ENCODE results near the gene ZIC2.
"Not testable (repeated sequence)": the region's sequence is repeated elsewhere in the genome, so short reads cannot be mapped to it uniquely, and the experiment has no call there.

Gene ZIC2

DNA sequence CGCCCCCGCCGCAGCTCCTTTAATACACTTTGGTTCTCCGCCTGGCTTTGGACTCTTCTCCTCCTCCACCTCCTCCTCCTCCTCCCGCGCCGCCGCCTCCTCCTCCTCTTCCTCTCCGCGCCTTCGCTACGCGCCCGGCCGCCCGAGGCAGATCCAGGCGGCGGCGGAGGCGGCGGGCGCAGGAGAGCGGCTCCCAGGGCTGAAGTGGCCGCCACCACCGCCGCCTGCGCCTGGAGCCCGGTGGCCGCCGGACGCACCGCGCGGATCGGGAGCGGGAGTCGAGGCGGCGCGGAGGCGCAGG lies at the start of gene ZIC2:
Gene ZIC2, plus strand, starts transcription at position 50 of the 301 bp plus-strand sequence. CDS start 281 bp downstream, outside the sequence.
- no peak for DNase-seq

DNA sequence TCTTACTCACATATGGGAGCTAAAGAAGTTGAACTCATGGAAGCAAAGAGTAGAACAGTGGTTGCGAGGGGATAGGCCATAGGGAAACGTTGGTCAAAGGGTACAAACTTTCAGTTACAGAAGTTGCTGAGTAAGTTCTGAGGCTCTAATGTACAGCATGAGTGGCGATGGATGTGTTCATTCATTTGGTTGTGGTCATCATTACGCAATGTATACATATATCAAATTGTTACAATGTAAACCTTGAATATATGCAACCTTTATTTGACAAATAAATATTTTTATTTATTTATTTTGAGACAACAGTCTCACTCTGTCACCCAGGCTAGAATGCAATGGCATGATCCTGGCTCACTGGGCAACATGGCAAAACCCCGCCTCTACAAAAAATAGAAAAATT lies 48.7 kb upstream of the ZIC2 start:
- DNase-seq, result no peak

- DNase-seq, result no peak
Measured at GRCh38 chr13:99935772-99936171, 45.8 kb upstream of the ZIC2 start.

GRCh38 chr13:99938635-99939034 lies 42.9 kb upstream of the ZIC2 start:
- DNase-seq, result no peak

DNA sequence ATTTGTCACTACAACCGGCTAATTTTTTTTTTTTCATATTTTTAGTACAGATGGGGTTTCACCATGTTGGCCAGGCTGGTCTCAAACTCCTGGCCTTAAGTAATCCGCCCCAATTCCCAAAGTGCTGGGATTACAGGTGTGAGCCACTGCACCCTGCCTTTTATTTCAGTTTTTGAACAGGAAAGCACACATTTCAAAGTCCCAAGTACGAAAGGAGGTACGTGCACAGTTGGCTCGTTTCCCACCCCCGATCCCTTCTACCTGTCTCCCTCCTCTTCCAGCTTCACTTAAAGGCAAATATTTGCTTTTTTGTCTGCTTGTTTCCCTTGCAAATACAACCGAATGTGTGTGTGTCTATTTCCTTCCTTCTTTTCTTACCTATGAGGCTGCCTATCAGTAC lies 40.5 kb upstream of the ZIC2 start:
- no peak for DNase-seq

- no peak for DNase-seq
Measured at GRCh38 chr13:99941911-99942310, 39.7 kb upstream of the ZIC2 start.

- DNase-seq, result no peak
Measured at GRCh38 chr13:99944102-99944501, 37.5 kb upstream of the ZIC2 start.

DNA sequence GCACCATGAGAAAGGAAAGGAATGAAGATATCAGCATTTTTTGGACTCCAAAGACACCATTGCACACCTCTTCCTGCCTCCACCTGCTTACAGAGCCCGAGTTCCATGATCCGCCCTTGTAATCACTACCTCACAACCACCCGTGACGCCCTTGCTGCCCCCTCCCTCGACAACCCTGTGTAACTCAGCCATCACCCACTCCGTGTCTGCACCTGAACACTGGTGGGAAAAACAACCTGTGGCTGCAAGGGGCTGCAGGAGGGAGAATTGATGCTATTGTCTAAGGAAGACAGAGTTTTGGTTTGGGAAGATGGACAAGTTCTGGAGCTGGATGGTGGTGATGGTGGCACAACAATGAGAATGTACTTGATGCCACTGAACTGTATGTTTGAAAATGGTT lies 37.0 kb upstream of the ZIC2 start:
- DNase-seq, result no peak

DNA sequence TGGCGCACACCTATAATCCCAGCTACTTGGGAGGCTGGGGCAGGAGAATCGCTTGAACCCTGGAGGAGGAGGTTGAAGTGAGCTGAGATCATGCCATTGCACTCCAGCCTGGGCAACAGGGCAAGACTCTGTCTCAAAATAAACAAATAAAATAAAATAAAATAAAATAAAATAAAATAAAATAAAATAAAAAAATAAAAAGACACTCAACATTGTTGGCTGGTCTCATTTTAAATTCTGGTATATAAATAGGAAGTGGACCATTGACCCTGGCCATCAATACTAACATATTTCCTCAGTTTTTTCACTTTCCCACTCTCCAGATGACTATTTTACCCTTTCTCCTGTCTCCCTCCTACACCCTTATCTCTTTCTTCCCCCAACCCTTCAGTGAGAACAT lies 36.1 kb upstream of the ZIC2 start:
- DNase-seq, result not testable (repeated sequence)

DNA sequence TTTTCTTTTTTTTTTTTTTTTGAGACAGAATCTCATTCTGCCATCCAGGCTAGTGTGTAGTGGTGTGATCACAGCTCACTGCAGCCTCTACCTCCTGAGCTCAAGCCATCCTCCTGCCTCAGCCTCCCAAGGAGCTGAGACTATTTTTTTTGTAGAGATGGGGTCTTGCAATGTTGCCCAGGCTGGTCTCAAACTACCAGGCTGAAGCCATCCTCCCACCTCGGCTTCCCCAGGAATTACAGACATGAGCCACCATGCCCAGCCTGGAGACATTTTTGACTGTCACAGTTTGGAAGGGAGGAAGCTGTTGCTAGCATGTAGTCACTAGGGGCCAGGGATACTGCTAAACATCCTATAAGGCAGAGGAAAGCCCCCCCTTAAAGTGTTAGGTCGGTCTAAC lies 33.9 kb upstream of the ZIC2 start:
- DNase-seq, result no peak

DNA sequence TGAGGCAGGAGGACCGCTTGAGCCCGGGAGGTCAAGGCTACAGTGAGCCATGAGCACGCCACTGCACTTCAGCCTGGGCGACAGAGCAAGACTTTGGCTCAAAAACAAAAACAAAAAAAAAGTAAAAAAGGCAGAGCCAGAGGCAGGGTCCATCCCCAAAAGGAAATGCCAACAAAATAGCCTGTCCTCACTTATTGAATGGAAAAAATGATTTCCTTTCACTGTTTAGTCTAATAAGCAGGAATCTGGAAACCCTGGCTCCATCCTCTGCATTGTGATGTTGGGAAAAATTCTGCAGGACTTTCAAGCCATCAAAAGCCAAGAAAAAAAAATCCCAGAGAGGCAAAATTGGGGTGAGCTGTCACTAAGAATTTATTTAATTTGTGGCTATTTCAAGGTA lies 33.2 kb upstream of the ZIC2 start:
- no peak for DNase-seq

DNA sequence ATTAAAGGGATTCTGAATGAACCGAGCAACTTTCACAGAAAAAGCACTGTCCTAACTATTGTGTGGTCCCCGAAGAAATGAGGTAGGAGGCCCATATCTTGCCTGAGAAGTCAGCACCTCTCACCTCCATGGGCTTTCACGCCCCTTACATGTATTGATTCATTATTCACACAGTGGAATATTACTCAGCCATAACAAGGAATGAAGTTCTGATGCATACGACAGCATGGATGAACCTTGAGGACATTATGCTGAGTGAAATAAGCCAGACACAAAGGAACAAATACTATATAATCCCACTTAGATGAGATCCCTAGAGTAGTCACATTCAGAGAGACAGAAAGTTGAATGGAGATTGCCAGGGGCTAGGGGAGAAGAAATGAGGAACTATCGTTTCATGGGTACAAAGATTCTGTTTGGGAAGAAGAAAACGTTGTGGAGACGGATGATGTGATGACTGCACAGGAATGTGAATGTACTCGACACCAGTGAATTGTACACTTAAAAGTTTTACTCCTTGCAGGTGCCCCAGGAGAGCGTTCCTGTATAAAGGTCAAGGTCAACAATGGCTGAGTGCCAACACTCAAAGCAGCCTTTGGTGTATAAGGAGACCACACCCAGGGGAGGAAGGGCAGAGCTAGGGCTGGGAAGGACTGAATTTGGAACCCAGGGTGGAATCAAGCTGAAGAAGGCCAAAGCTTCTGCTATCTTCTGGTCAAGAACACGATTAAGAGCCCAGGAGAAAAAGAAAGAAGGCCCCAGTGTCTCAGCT lies 32.5 kb upstream of the ZIC2 start:
- DNase-seq, result no peak

- no peak for DNase-seq
Measured at GRCh38 chr13:99949679-99950413, 31.7 kb upstream of the ZIC2 start.

DNA sequence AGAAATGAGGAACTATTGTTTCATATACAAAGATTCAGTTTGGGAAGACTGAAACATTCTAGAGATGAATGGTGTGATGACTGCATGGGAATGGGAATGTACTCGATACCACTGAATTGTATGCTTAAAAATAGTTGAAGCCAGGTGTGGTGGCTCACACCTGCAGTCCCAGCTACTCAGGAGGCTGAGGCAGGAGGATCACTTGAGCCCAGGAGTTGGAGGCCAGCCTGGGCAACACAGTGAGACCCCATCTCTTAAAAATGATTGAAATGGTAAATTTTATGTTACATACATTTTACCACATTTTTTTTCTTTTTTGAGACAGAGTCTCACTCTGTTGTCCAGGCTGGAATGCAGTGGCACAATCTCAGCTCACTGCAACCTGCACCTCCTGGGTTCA lies 29.9 kb upstream of the ZIC2 start:
- not testable (repeated sequence) for DNase-seq

- no peak for DNase-seq
Measured at GRCh38 chr13:99953138-99953755, 28.3 kb upstream of the ZIC2 start.

DNA sequence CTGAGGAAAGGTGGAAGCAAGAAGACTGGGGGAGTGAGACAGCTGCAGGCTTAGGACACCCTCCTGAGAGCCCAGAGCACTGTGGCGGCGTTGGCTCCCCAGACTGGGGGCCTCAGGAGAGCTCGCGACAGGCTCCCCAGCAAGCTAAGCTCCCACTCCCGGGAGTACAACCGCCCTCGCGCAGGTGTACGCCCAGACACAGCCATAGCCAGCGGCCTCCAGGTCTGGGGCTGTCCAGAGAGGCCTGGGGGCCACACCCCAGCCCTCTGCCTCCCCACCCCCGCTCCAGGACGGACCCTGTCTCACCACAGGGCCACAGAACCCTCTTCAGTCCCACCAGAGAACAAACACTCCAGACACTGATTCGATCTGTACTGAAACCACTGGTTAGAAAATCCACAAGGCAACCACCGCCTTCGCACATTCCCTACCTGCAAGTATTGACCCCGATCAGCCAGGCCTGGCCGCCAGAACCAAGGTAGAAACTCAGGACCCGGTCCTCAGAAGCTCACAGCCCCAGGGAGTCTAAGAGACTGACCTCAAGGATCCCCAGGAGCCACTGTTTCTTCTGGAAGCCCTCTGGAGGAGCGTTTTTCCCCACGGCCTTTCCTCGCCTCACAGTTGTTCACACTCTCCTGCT lies 26.4 kb upstream of the ZIC2 start:
- DNase-seq, result no peak

GRCh38 chr13:99955747-99956472 lies 25.7 kb upstream of the ZIC2 start:
- no peak for DNase-seq

DNA sequence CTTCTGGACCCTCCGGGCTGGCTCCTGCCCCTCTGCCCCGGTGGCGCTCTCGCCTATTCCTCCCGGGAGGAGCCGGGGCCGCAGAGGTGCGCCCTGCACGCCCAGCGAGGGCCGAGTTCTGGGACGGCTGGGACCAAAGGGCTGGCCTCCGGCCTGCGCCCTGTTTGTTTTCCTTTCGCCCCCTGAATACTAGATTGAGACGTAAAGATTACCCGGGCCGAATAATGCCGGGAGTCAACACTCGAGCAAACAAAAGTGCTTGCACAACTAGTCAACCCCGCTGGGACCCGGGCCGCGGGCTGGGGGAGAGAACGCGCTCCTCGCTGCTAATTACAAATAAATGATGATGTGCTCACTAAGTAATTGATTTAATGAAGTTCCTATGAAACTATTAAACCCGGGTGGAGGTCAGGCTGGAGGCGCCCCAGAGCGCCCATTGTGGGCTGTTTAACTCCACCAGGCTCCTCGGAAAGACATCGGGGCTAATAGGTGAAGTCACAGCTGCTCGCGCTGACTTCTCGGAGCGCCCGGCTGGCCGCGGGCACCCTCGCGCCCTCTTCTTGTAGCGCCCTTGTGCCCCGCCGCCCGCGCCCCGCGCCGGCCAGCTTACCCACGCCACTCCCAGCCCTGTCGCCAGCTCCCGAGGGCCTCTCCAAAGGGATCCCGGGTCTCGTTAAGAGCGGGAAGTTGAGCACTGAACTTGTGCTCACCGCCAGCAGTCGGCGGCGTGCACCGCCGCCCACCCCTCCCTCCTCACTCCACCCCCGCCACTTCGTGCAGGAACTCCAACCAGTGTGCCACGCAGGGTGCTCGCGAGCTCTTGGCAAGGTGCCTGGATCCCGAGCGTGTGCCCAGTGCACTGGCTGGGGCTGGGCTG lies 24.9 kb upstream of the ZIC2 start:
- no peak for DNase-seq

DNA sequence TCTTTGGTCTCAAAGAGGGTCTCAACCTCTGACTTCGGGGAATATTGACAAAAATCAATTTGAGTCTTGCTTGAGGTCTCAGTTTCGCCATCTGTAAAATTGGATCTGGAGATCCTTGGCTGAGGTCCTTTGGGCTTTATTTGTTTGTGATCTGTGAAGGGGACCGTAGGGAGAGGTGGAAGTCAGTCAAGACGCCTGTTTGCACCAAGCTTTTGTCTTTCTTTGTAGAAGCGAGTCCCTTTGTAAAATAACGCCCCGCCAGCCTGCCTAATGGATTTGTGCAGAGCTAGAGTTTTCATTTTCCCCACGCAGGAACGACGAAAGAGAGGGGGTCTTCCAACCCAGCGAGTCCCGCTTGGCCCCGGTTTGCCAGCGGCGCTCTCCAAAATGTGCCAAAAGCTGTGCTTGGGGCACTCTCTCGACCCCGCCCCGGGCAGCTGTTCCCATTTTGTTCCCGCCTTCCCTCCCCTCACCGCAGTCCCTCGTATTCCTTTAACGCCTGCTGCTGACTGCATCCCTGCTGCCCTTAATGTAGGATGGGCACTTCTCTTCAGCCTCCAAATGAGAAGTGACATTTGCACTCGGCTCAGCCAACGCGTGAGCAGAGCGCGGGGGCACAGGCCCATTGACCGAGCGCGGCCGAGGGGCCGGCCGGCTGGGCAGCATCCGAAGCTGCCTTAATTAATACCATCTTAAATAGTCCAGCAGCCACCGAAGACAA lies 23.0 kb upstream of the ZIC2 start:
- no peak for DNase-seq

GRCh38 chr13:99959127-99959539 lies 22.5 kb upstream of the ZIC2 start:
- no peak for DNase-seq

DNA sequence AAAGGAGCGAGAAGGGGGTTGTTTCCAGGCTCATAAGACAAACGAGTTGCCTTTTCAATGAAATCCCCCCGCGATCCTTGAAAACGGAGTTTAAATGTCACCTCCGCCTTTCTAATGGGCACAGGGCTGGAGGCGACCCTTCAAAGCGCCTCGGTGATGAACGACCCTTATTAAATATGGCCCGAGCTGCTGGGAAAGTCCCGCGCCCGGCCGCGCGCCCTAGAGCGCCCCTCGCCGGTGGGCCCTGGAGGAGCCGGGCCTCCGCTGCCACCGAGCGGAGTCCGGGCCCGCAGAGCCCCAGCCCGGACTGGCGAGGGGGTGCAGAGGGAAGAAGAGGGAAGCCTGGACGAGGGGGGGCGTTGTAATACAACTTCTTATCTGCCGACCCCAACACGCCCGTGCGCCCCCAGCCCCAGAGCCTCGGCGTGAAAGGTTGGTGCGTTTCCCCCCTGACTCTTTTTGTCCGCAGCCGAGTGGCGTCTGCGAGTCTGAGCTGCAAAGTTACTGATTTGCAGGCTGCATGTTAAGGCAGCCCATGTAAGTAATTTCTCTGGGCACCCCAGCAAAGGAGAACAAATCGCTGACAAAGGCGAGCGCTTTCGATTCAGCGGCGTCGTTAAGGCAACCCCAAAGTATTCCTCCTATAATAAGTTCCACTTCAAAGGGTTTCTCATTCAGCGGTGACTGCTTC lies 21.9 kb upstream of the ZIC2 start:
- DNase-seq, result no peak

All from NCI-H1417 treated with DMSO at 0.1 percent for 48 hours (cell line).